ENCODE results near the gene NGLY1.

DNA sequence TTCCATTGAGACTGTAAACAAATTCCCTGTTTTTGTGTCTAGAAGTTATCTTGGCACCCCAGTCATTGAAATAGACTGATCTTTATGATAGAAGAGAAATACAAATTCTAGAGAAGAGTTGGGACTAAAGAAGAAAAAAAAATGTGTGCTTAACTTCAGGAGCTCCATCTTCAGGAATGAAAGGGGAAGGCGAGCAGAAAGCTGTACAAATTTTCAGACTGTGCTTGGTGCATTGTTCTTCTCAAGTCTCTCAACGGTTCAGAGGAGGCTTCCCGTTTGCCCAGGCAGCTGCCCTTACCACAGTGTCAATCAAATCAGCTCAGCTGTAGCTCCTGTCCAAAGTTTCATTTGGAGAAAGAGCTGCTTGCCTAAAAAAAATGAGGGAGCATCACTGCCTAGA is 48.3 kb upstream of the NGLY1 start:
- TF ChIP-seq MTA2 (IDR thresholded peaks at IDR 0.05; ENCODE audit: low read depth) (no peak), SMAD1 (IDR thresholded peaks at IDR 0.05; ENCODE audit: low read depth, low read length, partially characterized antibody) (no peak), NONO (IDR thresholded peaks at IDR 0.05; ENCODE audit: low read depth in 2 of 2, low read length in 1 of 2) (no peak), JUNB (CRISPR knock-in tag; conservative IDR thresholded peaks at IDR 0.05) (no peak), ZKSCAN1 (IDR thresholded peaks at IDR 0.05; ENCODE audit: low read depth, low read length) (no peak), POLR2AphosphoS2 (IDR thresholded peaks at IDR 0.05; ENCODE audit: low read length) (no peak), ZNF121 (CRISPR knock-in tag; conservative IDR thresholded peaks at IDR 0.05) (no peak), NR2F6 (CRISPR knock-in tag; IDR thresholded peaks at IDR 0.05) (no peak)
- TF ChIP-seq, protein P1, sequence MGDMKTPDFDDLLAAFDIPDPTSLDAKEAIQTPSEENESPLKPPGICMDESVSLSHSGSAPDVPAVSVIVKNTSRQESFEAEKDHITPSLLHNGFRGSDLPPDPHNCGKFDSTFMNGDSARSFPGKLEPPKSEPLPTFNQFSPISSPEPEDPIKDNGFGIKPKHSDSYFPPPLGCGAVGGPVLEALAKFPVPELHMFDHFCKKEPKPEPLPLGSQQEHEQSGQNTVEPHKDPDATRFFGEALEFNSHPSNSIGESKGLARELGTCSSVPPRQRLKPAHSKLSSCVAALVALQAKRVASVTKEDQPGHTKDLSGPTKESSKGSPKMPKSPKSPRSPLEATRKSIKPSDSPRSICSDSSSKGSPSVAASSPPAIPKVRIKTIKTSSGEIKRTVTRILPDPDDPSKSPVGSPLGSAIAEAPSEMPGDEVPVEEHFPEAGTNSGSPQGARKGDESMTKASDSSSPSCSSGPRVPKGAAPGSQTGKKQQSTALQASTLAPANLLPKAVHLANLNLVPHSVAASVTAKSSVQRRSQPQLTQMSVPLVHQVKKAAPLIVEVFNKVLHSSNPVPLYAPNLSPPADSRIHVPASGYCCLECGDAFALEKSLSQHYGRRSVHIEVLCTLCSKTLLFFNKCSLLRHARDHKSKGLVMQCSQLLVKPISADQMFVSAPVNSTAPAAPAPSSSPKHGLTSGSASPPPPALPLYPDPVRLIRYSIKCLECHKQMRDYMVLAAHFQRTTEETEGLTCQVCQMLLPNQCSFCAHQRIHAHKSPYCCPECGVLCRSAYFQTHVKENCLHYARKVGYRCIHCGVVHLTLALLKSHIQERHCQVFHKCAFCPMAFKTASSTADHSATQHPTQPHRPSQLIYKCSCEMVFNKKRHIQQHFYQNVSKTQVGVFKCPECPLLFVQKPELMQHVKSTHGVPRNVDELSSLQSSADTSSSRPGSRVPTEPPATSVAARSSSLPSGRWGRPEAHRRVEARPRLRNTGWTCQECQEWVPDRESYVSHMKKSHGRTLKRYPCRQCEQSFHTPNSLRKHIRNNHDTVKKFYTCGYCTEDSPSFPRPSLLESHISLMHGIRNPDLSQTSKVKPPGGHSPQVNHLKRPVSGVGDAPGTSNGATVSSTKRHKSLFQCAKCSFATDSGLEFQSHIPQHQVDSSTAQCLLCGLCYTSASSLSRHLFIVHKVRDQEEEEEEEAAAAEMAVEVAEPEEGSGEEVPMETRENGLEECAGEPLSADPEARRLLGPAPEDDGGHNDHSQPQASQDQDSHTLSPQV (IDR thresholded peaks at IDR 0.05), result no peak
- TF ChIP-seq, protein P2, sequence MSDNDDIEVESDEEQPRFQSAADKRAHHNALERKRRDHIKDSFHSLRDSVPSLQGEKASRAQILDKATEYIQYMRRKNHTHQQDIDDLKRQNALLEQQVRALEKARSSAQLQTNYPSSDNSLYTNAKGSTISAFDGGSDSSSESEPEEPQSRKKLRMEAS (CRISPR knock-in tag; IDR thresholded peaks at IDR 0.05), result no peak
